Uterus (tissue), 2 donors: Measurements from ENCODE around the gene PHYKPL.

Experiments
- POLR2A ChIP-seq, 2 donors: fragments of 450-650 bp; IDR thresholded peaks; one replicate each; pipeline ENCODE4 v1.6.1; 2016; ENCODE audit warnings: antibody characterized with exemption in 2 of 2, mild to moderate bottlenecking in 1 of 2, moderate library complexity in 1 of 2
- TF ChIP-seq, protein P1 (sequence below), 4 experiments: fragments of 200-600 bp in 2 of 4; fragments of 450-650 bp in 2 of 4; sonication (generic) in 2 of 4; IDR thresholded peaks; one replicate each; pipeline ENCODE4 v1.5.1; 2016 to 2019; ENCODE audit warnings: antibody characterized with exemption in 4 of 4, mild to moderate bottlenecking in 2 of 4, moderate library complexity in 1 of 4

DNA sequence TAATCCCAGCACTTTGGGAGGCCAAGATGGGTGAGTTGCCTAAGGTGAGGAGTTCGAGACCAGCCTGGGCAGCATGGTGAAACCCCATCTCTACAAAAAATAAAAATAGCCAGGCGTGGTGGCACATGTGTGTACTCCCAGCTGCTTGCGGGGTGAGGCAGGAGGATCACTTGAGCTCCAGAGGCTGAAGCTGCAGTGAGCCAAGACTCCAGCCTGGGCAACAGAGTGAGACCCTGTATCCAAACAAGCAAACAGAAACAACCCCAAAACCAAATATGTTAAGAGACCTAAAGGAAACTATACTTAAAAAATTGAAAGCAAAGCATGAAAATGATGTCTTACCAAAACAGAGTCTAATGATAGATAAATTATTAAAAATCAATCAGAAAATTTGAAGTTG is 15.8 kb downstream of the PHYKPL start:
- TF ChIP-seq, protein P1, sequence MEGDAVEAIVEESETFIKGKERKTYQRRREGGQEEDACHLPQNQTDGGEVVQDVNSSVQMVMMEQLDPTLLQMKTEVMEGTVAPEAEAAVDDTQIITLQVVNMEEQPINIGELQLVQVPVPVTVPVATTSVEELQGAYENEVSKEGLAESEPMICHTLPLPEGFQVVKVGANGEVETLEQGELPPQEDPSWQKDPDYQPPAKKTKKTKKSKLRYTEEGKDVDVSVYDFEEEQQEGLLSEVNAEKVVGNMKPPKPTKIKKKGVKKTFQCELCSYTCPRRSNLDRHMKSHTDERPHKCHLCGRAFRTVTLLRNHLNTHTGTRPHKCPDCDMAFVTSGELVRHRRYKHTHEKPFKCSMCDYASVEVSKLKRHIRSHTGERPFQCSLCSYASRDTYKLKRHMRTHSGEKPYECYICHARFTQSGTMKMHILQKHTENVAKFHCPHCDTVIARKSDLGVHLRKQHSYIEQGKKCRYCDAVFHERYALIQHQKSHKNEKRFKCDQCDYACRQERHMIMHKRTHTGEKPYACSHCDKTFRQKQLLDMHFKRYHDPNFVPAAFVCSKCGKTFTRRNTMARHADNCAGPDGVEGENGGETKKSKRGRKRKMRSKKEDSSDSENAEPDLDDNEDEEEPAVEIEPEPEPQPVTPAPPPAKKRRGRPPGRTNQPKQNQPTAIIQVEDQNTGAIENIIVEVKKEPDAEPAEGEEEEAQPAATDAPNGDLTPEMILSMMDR (IDR thresholded peaks at IDR 0.05), result no peak
- no peak for TF ChIP-seq POLR2A (IDR thresholded peaks at IDR 0.05)
